ENCODE results near the gene FMN1.

- TF ChIP-seq SMC3 (conservative IDR thresholded peaks at IDR 0.05; ENCODE audit: poor library complexity) (peak; percentile 45), CTCF (IDR thresholded peaks at IDR 0.05; ENCODE audit: poor library complexity, severe bottlenecking) (peak; percentile 46), EZH2 (IDR thresholded peaks at IDR 0.05; ENCODE audit: borderline replicate concordance, insufficient read depth, low read length, poor library complexity, severe bottlenecking) (no peak)
Observed at GRCh38 chr15:32993285-32993684, 201.2 kb downstream of the FMN1 start.
